IPS-11a (cell line): Measurements from ENCODE around the gene DUSP16.
"Not testable (repeated sequence)": the region's sequence is repeated elsewhere in the genome, so short reads cannot be mapped to it uniquely, and the experiment has no call there.

Experiments used
- H3K4me3 ChIP-seq: one replicate; pipeline ENCODE4 v1.5.1; 2013; ENCODE audit warnings: low read depth, low read length, control low read depth

The DUSP16 gene

DNA sequence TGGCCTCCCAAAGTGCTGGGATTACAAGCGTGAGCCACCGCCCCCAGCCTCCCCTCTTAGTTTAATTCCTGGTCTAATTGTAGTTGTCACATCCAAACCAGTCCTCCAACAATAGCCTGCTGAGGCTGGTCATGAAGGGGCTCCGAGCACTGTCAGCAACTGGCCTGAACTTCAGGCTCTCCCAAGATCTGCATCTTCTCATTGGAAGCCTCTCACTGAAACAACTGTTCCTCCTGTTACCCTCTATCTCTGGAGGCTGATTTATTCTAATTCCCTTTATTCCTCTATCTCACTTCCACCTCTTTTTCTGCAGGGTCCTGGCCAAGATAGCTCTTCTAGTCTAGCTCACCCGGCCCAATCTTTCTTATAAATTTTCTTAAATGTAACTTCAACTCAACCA is 89.4 kb downstream of the DUSP16 start:
- H3K4me3 ChIP-seq: no peak overlapping the region

DNA sequence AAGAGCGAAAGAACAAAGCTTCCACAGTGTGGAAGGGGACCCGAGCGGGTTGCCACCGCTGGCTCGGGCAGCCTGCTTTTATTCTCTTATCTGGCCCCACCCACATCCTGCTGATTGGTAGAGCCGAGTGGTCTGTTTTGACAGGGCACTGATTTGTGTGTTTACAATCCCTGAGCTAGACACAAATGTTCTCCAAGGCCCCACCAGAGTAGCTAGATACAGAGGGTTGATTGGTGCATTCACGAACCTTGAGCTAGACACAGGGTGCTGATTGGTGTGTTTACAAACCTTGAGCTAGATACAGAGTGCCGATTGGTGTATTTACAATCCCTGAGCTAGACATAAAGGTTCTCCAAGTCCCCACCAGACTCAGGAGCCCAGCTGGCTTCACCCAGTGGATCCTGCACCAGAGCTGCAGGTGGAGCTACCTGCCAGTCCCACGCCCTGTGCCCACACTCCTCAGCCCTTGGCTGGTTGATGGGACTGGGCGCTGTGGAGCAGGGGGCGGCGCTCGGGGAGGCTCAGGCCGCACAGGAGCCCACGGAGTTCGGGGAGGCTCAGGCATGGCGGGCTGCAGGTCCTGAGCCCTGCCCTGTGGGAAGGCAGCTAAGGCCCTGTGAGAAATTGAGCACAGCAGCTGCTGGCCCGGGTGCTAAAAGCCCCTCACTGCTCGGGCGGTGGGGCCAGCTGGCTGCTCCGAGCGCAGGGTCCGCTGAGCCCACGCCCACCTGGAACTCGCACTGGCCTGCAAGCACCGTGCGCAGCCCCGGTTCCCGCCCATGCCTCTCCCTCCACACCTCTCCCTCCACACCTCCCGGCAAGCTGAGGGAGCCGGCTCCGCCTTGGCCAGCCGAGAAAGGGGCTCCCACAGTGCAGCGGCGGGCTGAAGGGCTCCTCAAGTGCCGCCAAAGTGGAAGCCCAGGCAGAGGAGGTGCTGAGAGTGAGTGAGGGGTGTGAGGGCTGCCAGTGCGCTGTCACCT is 90.4 kb downstream of the DUSP16 start:
- H3K4me3 ChIP-seq: not testable (repeated sequence)

DNA sequence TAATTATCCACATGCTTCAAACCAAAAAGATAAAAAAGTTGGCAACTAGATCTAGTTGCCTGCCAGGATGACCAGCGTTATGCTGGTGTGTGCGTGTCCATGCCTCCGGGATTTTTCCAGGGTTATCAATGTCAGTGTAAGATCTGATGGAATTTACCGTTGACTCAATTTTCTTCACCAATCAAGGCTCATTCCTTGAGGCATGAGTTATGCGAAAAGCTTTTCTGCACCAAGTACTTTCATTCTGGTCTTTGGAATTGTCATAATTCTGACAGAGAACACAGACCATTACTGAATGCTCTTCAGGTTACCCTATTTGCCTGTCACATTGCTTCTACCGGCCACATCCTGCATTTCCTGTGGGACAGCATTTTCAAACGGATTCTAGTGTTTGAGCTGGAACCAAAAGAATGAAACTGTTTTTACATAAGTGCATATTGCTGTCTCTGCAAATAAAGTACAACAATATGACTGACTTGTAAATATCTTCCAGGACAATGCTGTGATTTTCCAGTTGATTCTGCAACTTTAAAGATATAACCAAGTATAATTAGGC is 91.8 kb downstream of the DUSP16 start:
- H3K4me3 ChIP-seq: no peak overlapping the region

DNA sequence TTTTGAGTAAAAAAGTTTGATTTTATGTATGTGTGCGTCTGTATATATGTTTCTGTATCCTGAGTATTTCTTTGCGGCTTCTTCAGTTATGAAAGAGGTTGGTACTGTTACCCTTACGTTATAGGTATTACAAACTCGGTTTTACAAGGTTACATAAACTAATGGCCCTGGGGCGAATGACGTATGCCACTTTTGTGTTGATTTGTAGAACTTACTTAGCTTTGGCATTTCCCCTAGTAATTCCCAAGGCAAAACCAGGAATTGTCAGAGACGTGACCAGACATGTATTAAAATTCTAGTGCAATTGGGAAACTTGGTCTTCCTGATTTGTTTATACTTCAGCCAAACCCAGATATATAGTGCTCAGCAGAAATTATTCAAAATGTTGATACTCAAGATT is 93.3 kb downstream of the DUSP16 start:
- no peak overlapping the region for H3K4me3 ChIP-seq

DNA sequence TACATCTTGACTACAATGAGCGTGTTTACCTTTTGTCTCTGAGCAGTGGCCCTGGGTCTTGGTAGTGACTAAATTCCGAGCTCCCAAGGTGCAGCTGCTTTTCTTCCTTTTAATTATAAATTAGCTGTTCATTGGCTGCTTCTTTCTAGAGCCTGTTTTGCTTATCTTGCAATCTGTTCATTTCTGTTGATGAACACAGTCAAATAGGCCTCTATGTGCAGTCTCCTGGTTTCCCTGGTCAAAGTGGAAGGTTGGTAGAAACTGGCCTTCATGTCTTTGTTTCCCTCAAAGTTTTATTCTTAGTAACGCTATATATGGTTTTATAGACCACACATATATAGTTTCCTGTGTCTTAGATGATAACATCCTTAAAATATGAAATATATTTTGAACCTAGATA is 94.1 kb downstream of the DUSP16 start:
- H3K4me3 ChIP-seq: no peak overlapping the region

DNA sequence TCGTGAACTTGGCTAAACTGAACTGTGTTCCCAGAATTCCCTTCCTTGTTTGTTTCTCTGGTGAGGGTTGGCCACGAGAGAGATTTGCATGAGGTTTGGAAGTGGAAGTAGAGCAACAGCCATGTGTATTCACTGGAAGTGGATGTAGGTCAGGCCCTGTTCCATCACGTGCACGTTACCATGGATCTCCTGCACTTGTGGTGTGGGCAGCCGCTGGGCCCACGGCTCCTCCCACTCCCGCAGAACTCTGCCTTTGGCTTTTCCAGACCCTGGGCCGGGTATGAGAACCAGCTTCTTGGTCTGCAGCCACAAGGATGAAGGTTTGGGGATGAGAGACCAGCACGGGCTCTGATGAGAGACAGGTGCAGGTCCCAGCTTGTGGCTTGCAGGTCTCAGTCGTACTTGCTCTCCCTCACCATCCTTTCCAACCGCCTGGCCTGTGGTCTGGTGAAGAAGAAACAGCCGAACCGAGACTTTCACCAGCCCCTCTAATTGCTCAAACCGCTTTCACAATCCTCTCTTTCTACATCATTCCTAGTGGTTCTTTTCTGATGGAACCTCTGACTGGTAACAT is 94.9 kb downstream of the DUSP16 start:
- no peak overlapping the region for H3K4me3 ChIP-seq

DNA sequence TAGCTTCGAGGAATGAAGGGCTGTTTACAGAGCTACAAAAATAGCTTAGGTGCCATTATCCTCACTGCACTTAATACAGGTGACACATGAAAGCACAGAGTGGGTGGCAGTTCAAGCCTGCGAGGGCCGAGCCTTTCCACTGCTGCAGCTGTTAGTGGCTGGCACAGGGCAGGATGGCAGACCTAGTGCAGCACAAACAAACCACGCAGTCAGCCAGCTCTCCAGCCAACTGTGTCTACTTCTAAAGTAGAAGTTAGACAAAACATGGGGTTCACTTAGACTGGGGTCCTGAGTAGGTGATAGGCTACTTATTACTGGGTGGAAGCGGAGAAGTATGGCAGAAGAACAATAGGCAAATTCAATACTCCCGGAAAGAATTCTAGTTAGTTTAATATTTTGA is 95.4 kb downstream of the DUSP16 start:
- H3K4me3 ChIP-seq: no peak overlapping the region

DNA sequence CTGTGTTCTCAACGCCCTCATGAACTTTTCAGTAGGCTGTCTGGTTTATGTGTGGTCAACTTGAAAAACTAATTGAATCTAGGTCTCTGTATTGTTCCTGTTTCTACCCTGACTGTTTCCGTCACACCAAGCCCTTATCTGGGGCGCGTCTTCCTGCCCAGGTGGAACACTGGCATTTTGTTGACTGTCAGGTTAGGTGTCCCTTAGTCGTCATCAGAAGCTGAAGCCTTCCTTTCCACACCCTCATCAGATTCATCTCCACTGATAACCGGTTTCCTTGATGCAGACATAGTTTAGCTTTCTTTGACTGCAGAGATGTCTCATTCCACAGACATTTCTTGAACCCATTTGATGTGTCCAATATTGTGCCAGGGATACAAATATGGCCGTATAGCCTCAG is 96.5 kb downstream of the DUSP16 start:
- no peak overlapping the region for H3K4me3 ChIP-seq

DNA sequence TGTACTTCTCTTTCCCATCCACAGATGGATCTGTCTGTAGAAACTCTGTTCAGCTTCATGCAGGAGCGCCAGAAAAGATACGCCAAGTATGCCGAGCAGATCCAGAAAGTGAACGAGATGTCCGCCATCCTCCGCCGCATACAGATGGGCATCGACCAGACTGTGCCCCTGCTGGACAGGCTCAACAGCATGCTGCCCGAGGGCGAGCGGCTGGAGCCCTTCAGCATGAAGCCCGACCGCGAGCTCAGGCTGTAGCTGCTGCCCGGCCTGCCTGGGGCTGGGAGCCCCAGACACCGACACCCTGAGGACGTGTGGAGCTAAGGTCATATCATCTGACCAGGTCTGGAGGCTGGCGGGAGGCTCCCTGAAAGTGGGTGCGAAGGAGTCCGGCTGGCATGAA is 97.1 kb downstream of the DUSP16 start:
- H3K4me3 ChIP-seq: no peak overlapping the region

DNA sequence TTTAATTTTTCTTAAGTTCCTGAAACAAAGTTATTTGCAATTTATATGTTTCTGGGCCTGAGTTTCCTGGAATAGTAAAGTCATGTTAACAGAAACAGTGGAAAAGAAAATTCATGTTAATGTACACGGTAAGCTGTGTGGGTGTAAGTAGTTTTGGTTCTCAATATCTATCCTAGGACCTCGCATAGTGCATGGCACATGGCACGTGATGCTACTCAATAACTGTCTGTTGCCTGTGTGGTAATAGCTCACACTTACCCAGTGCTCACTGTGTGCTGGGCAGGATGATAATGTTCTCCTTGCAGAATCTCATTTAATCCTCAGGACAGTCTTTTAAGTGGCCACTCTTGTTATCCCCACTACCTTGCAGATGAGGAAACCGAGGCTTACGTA is 100.7 kb downstream of the DUSP16 start:
- H3K4me3 ChIP-seq: no peak overlapping the region

DNA sequence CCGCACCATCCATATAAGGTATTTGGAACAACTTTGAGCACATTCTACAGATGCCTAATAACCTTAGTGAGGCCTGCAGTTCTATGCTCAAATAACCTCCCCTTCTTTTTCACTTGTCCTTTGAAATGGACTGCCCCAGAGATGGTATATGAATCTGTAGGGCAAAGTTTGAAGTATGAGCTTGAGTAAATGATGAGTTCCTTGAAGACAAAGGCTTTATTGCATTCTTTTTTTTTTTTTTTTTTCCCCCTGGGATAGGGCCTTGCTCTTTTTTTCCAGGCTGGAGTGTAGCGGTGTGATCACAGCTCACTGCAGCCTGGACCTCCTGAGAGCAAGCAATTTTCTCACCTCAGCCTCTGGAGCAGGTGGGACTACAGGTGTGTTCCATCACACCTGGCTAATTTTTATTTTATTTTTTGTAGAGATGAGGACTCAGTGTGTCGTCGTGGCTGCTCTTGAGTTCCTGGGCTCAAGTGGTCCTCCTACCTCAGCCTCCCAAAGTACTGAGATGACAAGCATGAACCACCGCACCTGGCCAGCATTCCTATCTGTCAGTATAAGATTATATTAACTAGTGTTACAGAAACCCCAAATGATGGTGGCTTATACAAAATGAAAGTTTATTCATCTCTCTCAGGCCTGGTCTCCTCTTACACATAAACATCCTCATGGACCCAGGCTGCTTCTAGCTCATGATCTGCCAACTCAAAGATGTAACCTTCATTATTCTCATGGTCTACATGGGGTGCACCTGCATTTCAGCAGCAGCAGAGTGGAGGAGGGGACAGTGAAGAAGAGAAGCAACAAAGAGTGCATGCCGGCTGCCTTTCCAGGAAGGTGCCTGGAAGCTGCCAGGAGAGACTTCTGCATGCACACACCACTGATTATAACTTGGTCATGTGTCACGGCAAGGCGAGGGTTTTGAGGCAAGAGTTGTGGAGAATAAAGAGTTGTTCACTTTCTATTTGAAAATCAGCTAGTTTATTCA is 101.4 kb downstream of the DUSP16 start:
- no peak overlapping the region for H3K4me3 ChIP-seq

DNA sequence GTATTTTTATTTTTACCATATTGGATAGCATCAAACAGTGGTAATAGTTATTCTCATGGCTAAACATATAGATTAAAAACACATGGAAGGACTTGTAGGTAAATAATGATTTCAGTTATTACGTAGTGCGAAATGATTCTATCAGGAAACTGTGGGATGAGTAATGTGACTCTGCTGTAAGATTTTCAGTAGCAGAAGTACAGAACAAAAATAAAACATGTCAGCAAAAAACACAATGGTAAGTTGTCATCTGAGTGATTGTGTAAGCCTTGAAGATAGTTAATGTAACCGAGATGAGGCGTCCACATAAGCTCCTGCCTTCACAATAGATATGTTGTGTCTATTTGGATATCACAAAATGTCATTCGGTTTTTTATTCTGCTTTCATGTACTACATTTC is 106.0 kb downstream of the DUSP16 start:
- H3K4me3 ChIP-seq: no peak overlapping the region

DNA sequence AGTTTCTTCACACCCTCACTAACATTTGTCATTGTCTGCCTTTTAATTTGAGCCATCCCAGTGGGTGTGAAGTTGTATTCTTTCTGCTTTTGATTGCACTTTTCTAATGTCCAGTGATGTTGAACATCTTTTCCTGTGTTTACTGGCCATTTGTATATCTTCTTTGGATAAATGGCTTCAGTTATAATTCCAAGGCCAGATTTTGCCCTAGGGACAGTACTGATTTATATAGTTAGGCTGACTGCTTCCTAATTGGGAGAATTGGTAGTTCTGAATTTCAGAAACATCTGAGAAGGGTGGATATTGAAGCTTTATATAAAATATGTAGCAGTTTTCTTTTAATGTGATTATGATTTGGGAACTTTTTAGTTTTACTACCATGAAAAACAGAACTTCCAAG is 108.3 kb downstream of the DUSP16 start:
- no peak overlapping the region for H3K4me3 ChIP-seq

DNA sequence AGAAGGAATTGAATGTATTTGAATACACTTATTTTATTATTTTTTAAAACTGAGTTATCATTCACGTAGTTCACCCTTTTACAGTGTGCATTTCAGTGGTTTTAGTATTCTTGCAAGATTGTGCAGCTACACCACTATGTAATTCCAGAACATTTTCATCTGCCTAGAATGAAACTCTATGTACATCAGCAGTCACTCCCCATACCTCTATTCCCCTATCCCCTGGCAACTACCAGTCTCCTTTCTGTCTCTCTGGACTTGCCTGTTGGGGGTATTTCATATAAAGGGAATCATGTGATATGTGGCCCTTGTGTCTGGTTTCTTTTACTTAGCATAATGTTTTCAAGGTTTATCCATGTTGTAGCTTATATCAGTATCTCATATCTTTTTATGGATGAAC is 109.0 kb downstream of the DUSP16 start:
- H3K4me3 ChIP-seq: no peak overlapping the region

DNA sequence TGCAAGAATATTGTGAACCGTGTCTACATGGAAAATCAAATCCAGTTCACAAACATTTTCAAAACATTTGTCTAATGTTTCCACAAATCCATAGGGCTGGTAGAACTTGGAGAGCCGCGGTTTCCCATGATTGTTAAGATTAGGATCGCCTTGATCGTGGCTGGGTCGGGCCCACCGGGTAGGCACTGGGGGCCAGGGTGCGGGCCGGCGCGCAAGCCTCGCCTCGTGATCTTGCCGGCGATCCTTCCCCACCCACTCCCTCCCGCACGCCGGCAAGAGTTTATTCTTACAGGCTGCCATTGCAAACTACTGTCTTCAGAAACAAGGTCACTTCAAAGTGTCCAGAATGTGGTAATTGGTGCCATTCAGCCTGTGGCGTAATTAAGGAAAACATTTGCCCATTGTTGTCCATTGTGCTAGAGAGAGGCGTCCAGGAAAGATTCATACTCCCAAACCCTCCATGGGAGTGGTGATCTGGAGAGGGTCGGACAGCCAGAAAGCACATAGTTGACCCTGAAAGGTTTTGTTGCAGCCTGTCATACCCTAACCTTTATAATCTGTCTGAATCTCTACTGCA is 110.2 kb downstream of the DUSP16 start:
- H3K4me3 ChIP-seq: no peak overlapping the region

DNA sequence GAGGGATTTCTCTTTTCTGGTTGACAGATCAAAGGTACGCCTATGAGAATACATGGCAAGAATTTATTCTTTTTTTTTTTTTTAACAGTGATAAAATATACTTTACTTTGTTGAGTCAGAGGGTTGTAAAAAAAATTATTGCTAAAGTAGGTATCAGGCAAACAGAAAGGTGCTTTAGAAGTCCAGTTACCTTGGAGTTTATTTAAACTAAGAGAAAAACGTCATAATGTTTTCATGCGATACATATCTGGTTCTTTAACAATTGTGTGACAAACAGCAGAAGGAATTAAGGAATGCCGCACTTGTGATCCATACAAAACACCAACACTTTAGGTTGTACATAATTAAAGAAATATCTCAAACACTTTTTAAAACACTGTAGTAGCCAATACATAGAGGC is 111.6 kb downstream of the DUSP16 start:
- no peak overlapping the region for H3K4me3 ChIP-seq

DNA sequence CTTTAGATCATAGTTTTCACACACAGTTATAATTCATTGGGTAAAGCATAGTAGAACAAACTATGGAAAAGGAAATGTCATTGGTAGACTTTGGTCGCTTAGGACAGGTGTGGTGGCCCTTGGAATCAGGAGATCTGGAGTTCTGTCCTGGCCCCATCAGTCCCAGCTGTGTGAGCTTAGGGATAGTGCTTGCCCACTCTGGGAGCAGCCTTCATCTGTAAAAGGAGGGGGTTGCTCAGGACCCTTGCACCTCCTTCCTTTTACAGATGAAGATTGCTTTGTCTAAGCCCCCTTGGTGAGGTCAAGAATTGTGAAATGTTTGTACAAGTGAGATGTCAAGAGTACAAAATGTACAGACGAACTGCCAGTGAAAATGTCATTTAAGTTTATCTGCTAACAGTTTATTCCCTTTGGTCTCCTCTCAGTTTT is 112.6 kb downstream of the DUSP16 start:
- no peak overlapping the region for H3K4me3 ChIP-seq

DNA sequence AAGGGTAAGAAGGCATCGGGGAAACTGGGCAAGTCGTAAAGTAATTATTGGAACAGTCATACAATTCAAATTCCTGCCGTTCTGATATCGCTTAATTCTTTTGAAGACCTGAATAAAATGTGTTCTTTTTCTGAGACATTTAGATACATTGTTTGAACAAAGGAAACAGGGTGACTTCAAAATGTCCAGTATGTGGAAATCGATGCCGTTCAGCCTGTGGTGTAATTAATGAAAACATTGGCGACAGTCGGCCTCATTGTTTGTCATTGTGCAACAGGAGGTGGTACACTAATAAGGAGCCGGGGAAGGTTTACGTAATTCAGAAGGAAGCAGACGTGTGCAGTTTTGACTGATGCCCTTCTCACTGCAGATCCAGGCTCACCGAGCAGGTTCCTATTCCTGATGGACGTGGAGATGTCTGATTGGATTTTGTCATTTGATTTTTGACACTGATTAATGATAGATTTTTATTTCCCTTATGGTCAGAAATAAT is 113.1 kb downstream of the DUSP16 start:
- H3K4me3 ChIP-seq: no peak overlapping the region

DNA sequence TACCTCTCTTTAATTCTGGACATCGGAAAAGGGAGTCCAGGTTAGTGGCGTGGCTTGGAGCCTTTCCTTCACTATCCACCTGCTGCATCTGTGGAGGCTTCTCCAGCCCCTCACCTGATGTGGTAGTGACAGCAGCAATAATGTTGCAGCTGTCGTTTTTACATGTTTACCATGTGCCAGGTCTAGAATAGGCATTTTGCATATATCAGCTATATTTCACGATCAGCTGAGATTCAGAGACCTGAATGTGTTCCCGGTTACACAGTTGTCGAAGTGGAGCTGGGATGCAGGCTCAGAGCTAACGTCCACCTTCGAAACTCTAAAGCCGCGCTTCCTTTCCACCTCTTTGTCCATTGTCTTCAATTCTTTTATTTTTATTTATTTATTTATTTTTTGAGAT is 114.8 kb downstream of the DUSP16 start:
- H3K4me3 ChIP-seq: no peak overlapping the region

DNA sequence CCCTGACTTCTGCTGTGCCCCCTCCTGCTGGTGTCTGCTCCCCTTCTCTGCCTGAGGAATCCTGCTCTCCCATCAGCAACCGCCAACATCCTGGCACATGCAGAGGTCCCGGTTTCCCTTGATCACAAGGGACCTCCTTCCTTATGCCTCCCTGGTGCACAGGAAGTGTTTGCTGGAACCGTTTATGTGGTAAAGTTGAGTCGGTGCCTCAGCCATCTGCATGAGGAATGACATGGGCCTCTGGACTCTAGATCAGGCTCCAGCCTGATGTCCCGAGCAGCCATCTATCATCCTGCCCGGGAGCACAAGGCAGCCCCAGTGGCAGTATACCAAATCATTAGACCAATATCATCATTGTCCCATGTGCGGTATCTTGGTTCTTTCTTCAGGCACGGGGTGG is 115.4 kb downstream of the DUSP16 start:
- no peak overlapping the region for H3K4me3 ChIP-seq
